ENCODE results near the gene VPS11.

- TF ChIP-seq CTCF (IDR thresholded peaks at IDR 0.05) (no peak), POLR2AphosphoS5 (IDR thresholded peaks at IDR 0.05) (no peak)
These were observed 36.2 kb downstream of the VPS11 start for GRCh38 chr11:119103793-119104192.
